Measurements from ENCODE around the gene LSMEM2.
"Not testable (repeated sequence)": the region's sequence is repeated elsewhere in the genome, so short reads cannot be mapped to it uniquely, and the experiment has no call there.

The LSMEM2 gene

DNA sequence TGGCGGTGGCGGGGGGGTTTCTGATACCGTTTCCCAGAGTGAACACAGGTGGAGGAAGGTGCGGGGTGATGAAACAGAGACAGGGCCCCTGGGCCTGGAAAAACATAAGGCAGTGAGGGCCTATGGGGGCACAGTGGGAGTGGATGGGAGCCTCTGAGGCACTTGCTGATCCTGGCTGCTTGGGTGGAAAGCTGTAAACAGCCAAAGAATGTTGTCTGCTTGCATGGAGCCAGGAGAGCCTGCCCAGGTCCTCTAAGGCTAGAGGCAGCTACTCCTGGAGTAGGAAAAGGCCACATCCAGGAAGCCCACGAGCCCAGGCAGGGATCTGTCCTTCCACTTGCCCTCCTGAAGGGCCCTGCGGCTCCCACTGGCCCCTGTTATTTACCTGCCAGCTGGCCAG is 12.9 kb upstream of the LSMEM2 start:
- DNase-seq, result no peak

DNA sequence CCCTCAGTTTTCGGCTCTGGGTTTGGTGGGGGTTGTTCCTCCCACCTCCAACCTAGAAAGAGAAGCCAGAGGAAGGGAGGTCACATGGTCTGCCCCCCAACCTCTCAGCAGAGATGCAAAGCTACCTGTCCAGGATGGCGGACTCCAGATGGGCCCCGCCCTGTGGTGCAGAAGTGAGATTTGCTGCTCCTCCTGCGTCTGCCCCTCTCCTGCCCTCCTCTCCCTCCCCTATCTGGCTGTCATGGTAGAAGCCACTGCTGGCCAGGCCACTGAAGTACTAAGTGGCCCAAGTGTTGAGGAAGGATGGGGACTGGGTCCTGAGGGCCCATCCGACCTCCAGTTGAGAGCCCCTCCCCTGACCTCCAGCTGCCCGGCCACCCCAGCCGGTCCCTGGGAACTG is 12.1 kb upstream of the LSMEM2 start:
- no peak for DNase-seq

DNA sequence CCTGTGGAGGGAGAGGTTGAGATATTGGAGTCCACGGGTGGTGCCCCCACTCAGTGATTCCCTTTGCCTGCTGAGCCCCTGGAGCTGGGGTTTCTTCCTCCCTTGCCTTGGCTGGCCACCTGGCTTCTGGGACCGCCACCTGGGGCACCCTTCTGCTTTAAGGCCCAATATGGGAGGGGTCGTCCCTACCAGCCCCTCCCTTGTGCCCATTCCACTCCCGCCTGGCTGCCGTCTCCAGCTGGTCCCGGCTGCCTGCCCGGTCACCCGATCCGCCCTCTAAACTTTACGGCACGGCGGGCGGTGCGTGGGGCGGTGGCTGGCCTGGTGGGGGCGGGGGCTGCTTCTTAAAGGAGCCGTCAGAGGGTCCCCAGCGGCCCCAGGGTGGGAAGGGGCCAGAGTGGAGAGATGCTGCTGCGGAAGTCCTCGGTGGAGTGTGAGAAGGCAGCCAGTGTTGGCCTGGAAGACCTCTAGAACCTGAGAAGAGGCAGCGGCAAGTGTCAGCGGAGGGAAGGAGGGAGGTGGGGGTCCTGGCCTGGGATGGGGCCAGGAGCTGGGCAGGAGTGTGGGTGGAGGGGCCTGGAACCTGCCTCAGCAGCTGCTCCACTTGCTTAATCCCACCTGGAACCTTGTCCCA is 11.5 kb upstream of the LSMEM2 start:
- no peak for DNase-seq

DNA sequence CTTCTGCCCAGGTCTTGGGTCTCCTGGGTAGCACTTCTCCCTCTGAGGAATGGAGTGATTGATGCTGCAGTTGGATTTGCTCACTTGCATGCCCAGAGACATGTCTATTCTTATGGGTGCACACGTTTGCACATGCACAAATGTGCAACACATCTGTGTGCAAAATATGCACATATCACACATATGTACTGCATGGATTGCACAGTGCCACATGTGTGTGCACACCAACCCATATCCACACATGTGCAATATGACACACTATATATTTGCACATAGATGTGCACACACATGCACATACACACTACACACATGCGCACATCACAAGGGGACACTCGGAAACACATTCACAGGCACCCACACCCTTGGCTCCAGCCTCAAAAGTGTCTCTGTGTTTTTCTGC is 10.6 kb upstream of the LSMEM2 start:
- no peak for DNase-seq

DNA sequence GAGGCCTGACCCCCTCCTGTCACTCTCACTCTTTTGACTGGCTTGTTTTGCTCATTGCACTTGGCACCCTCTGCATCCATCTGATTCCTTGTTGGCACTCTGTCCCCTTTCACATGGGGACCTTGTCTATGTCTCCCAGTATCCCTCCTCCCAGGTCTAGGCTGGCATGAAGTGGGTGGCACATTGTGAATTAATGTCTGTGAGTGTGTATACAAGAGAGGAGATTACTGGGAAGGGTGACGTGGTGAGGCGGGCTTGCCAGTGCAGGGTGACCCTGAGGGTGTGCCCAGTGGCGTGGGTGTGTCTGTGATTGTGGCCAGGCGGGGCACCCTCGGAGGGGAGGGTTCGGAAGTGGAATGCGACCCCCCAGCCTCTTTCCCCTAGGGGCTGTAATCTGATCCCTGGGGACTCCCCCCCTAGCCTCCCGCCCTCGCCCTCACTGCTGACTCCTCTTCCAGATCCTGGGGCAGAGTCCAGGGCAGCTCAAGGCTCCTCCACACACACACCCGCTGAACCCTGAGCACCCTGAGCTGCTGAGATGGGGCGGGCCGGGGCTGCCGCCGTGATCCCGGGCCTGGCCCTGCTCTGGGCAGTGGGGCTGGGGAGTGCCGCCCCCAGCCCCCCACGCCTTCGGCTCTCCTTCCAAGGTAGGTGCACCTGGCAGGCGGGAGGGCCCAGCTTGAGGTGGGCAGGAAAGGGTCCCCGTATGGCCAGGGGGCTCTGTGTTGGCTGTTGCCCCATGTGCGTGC is 10.0 kb upstream of the LSMEM2 start, which contains the start of gene SEMA3B:
SEMA3B (plus strand) TSS at position 445 of the 749 bp plus-strand sequence; CDS start at position 539, 94 bp downstream.
- DNase-seq, result no peak

DNA sequence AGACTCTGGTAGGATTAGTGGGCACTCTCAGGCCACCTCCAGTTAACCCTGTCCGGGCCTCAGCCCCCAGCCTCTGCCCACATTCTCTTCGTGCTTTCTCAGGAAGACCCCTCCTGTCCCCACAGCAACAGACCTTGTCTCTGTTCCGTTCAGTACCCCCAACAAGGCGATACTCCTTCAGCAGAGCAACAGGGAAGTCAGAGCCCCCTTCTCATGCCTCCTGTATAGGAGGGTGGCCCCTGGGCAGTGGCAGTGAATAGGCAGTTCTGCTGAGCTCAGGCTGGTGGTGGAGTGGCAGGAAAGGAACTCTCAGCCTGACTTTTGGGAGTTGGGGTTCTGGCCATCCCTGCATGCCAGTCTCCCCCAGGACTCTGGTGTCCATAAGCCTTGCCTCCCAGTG is 9.4 kb upstream of the LSMEM2 start:
- DNase-seq, result no peak

DNA sequence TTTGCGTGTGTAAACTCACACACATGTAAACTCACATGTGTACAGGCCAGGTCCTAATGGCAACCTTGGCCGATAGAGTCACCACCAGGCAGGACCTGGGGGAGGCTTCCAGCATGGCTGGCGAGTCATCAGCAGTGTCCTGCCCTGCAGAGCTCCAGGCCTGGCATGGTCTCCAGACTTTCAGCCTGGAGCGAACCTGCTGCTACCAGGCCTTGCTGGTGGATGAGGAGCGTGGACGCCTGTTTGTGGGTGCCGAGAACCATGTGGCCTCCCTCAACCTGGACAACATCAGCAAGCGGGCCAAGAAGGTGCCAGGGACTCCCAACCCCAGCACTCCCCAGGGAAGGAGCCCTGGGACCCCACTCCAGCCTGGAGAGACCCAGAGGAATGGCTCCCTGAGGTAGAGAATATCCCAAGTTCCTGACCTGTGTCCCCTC is 8.9 kb upstream of the LSMEM2 start:
- DNase-seq, result no peak

DNA sequence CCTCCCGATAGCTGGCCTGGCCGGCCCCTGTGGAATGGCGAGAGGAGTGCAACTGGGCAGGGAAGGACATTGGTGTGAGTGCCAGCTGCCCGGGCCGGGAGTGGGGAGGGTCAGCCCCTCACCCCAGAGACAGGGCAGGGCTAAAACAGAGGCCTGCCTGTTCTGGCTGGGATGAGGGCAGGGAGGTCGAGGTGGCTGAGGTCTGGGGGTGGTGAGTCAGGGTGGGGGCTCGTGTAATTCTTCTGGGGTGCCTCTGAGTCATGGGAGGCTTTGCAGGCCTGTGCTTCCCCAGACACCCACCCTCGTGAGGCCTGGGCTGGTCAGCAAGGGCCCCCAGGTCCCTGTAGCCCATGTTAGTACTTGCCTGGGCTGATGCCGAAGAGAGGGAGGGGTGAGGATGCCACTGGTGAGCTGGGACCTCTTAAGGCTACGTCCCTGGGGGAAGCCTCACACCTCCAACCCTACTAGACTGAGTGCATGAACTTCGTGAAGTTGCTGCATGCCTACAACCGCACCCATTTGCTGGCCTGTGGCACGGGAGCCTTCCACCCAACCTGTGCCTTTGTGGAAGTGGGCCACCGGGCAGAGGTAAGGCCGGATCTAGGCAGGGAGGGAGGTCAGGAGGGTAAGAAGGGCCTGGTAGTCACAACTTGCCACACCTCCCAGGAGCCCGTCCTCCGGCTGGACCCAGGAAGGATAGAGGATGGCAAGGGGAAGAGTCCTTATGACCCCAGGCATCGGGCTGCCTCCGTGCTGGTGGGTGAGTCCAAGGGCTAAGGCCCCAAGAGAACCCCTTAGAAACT is 8.3 kb upstream of the LSMEM2 start:
- DNase-seq, result no peak

DNA sequence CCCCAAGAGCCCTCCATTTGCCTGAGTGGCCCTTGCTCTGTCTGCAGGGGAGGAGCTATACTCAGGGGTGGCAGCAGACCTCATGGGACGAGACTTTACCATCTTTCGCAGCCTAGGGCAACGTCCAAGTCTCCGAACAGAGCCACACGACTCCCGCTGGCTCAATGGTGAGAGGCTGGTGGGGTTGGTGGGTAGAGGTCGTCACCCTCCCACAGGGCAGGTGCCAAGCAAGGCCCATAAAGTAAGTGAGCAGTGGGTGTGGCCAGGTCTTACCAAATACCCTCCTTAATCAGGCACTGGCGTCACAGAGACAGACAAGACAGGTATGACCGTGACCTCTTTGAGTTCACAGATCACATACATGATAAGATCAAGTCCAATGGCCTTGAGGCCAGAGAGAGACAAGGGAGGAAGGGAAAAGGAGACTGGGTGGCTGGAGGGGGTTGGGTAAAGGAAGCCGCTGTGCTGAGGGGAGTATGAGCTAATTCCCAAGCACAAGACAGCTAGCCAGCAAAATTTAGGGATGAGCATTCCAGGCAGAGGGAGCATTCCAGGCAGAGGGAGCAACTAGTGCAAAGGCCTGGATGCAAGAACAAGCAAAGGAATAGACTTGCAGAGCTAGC is 7.5 kb upstream of the LSMEM2 start:
- DNase-seq, result no peak

DNA sequence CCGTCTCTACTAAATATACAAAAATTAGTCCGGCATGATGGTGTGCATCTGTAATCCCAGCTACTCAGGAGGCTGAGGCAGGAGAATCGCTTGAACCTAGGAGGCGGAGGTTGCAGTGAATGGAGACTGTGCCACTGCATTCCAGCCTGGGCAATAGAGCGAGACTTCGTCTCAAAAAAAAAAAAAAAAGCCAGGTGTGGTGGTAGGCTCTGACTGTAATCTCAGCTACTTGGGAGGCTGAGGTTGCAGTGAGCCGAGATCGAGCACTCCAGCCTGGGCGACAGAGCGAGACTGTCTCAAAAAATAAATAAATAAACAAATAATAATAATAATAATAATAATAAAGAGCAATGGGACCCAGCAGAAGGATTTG is 6.4 kb upstream of the LSMEM2 start:
- not testable (repeated sequence) for DNase-seq

DNA sequence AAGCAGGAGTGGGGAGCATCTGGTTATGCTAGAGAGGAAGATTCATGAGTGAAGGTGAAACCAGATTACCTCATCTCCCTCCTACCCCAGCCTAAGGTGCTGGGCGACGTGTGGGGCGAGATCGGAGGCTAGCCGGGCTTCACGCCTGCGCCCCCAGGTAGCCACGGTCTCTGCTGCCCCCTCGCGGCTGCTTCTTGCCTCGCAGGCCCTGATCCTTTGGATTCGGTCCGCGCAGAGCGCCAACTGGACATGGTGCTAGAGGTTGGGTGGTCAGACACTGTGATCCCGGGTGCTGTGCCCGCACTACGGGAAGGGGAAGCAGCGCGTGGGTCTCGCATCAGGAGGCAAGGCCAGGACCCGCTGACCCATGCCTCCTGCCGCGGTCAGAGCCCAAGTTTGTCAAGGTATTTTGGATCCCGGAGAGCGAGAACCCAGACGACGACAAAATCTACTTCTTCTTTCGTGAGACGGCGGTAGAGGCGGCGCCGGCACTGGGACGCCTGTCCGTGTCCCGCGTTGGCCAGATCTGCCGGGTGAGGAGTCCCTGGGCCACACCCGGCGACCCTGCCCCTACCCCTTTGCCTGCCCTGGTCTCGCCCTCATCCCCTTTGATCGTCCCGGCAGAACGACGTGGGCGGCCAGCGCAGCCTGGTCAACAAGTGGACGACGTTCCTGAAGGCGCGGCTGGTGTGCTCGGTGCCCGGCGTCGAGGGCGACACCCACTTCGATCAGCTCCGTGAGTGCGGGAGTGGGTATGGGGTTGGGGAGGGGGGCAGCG is 5.8 kb upstream of the LSMEM2 start:
- peak; percentile 90 for DNase-seq

DNA sequence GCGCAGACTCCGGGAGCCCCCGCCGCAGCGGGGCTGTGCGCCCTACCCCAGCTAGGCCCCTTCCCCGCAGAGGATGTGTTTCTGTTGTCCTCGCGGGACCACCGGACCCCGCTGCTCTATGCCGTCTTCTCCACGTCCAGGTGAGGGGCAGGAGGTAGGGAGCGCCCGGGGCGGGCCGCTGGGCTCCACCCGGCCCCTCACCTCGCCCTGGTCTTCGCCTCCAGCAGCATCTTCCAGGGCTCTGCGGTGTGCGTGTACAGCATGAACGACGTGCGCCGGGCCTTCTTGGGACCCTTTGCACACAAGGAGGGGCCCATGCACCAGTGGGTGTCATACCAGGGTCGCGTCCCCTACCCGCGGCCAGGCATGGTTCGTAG is 5.2 kb upstream of the LSMEM2 start:
- DNase-seq, result no peak

DNA sequence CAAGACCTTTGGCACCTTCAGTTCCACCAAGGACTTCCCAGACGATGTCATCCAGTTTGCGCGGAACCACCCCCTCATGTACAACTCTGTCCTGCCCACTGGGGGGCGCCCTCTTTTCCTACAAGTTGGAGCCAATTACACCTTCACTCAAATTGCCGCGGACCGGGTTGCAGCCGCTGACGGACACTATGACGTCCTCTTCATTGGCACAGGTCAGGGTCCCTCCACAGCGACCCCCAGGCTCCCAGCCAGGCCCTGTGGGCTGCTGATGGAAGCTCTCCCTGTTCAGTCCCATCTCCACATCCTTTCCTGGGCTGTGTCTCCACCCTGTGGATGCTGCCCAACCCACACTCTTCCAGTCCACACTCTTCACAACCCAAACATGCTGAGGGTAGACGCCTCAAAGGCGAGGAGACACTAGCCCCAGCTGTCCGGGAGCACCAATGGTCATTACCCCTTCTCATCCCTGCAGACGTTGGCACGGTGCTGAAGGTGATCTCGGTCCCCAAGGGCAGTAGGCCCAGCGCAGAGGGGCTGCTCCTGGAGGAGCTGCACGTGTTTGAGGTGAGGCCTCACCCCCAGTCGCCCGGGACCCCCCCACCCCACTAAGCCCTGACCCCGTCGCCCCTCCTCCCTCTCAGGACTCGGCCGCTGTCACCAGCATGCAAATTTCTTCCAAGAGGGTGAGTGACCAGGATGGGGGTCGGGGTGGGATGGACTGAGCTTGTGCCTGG is 4.3 kb upstream of the LSMEM2 start:
- DNase-seq, result peak; percentile 78

DNA sequence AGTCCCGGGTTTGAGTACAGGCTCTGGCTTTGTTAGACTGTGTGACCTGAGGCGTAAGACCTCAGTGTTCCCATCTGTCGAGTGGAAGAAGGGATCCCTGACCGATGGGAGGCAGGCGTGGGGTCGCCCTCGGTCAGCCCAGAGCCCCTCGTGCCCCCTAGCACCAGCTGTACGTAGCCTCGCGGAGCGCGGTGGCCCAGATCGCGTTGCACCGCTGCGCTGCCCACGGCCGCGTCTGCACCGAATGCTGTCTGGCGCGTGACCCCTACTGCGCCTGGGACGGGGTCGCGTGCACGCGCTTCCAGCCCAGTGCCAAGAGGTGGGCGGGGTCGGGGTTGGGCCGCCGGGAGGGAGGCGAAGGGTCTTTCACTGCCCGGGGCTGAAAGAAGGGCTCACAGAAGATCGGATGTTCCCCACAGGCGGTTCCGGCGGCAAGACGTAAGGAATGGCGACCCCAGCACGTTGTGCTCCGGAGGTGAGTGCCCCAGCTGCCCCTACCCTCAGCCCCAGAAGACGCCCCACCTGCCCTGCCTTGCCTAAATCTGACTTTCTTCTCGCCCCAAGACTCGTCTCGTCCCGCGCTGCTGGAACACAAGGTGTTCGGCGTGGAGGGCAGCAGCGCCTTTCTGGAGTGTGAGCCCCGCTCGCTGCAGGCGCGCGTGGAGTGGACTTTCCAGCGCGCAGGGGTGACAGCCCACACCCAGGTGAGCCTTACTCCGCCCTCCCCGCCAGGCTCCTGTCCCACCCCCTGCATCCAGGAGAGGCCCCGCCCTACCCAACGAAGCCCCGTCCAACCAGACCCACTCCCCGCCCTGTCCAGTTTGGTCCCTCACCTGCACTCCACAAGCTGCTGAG is 3.5 kb upstream of the LSMEM2 start:
- no peak for DNase-seq

DNA sequence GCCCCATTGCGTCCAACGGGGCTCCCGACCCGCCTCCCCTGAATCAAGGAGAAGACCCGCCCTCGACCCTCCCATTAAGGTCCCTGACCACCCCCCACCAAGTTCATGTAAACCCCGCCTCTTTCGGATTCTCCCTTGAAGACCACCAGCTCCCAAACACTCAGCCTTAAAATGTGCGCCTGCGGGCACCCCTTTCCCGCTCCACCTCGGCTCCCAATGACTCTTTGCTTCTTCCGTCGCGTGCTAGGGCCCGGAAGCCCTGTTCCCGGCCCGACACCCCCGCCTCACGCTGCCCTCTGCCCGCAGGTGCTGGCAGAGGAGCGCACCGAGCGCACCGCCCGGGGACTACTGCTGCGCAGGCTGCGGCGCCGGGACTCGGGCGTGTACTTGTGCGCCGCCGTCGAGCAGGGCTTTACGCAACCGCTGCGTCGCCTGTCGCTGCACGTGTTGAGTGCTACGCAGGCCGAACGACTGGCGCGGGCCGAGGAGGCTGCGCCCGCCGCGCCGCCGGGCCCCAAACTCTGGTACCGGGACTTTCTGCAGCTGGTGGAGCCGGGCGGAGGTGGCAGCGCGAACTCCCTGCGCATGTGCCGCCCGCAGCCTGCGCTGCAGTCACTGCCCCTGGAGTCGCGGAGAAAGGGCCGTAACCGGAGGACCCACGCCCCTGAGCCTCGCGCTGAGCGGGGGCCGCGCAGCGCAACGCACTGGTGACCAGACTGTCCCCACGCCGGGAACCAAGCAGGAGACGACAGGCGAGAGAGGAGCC is 2.7 kb upstream of the LSMEM2 start:
- peak; percentile 46 for DNase-seq

DNA sequence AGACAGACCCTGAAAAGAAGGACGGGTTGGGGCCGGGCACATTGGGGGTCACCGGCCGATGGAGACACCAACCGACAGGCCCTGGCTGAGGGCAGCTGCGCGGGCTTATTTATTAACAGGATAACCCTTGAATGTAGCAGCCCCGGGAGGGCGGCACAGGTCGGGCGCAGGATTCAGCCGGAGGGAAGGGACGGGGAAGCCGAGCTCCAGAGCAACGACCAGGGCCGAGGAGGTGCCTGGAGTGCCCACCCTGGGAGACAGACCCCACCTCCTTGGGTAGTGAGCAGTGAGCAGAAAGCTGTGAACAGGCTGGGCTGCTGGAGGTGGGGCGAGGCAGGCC is 2.2 kb upstream of the LSMEM2 start:
- DNase-seq, result no peak

DNA sequence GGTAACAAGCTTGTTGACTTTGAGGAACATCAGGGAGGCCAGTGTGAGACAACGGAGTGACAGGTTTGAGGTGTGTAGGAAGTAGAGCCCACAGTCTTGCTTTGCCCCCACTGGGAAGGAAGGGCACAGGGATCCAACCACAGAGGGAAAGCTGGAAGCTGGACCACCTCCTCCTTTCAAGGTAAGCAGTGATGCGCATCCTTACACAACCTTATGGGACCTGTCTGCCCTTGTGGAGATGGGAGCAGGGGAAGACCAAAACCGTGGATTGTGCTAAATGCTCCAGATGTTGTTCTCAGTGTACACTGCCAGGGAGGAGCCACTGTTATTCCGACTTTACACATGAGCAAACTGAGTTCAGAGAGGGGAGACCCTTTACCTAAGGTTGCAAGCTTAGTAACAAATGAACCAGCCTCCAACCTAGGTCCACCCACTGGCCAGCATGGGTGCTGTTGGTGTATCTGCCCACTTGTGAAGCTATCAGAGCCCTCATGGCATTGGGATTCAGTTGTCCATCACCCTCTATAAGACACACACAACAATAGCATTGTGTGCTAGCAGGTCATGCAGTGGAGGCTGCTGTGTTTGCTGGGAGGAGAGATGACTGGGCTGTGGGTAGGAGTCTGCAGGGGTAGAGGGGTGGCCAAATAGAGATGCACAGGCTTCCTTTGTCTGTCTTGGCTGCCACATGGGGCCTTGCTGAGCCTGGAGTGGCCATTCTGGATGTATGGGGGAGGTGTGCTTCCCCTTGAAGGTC is 586 bp upstream of the LSMEM2 start:
- no peak for DNase-seq

DNA sequence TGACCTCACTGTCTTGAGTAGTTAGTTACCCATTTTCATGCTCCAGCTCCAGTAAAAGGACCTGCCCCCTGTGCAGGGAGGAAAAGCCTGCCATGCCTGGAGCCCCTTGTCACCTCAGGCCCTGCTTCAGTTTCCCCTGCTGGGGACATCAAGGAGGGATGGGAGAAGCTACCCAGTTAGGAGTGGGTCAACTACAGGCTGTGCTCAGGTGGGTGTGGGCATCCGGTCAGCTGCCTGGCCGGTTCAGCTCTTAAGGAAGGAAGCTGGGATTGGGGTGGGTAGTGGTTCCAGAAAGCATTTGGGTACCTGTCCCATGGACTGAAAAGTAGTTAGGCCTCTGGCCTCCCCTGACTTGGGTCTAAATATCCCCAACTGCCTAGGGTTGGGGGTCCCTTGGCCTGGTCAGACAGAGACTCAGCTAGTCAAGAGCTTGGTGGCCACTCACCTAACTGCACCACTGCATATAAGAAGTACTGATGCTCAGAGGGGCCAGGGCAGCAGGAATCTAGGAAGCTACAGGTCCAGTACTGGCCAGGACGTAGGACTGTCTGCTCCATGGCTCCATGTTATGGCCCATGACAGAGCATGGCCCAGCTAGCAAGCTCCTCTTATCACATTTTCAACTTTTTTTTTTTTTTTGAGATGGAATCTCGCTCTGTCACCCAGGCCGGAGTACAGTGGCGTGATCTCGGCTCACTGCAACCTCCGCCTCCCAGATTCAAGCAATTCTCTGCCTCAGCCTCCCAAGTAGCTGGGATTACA is 549 bp downstream of the LSMEM2 start:
- DNase-seq, result no peak

DNA sequence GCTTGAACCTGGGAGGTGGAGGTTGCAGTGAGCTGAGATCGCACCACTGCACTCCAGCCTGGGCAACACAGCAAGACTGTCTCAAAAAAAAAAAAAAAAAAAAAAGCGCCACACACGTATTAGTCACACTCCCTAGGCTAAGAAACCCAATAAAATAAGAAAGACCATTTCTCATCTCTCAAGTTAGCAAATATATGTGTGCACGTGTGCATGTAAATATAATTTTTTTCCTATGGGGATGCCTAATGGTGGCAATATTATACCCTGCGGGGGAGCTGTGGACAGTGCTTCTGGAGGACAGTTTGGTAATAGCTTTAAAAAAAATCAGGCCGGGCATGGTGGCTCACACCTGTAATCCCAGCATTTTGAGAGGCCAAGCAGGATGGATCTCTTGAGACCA is 5.2 kb downstream of the LSMEM2 start:
- not testable (repeated sequence) for DNase-seq

Measured in stimulated activated CD4-positive, alpha-beta T cell treated with anti-CD3 and anti-CD28 coated beads, Interleukin-4, amount 100 ng/mL, for 1 hour (primary cell).